A673 (cell line): ENCODE measurements around the gene OR4A47. TPM values are rescaled to one million over a fixed set of nuclear protein-coding genes. Genes with fewer than 3 reads are reported as not detected.
"Not testable (repeated sequence)": the region's sequence is repeated elsewhere in the genome, so short reads cannot be mapped to it uniquely, and the experiment has no call there.

Source experiments
- Bru-seq: library from RNA; stranded (reverse); fragments of 400-500 nt; gene quantifications from one replicate; lab custom pipeline; 2021; lab: Mats Ljungman, UMichigan
- BruChase-seq, 2 experiments: library from RNA; stranded (reverse); fragments of 400-500 nt; gene quantifications; one replicate each; lab custom pipeline; 2021; lab: Mats Ljungman, UMichigan
- BruUV-seq: library from RNA; stranded (reverse); fragments of 400-500 nt; replicated peaks from 2 replicates; lab custom pipeline; 2021; lab: Mats Ljungman, UMichigan
- CTCF ChIA-PET: fragments of 300-600 bp; sonication (Branson Sonifier 250); formaldehyde crosslinking; loops from one replicate; lab custom pipeline; 2022; ENCODE audit warnings: antibody characterized with exemption; lab: Charles Lee
- POLR2A ChIA-PET: fragments of 300-600 bp; sonication (Branson Sonifier 250); formaldehyde crosslinking; loops from one replicate; lab custom pipeline; 2022; ENCODE audit warnings: antibody characterized with exemption; ENCODE audit not compliant: low non-redundant PET; lab: Charles Lee
- DNase-seq: peaks from one replicate; pipeline ENCODE4 v3.0.0-alpha.2; 2015; ENCODE audit warnings: low spot score
- H3K27ac ChIP-seq: fragments of 200-600 bp; sonication (generic); 2 replicates; pipeline ENCODE4 v1.5.1; 2016; ENCODE audit warnings: mixed run types, low read depth, mild to moderate bottlenecking, mixed read lengths, antibody characterized with exemption, low read length; ENCODE audit not compliant: poor library complexity, severe bottlenecking
- H3K27me3 ChIP-seq: fragments of 200-600 bp; sonication (generic); replicated peaks from 2 replicates; pipeline ENCODE4 v1.6.1; 2017; ENCODE audit warnings: mixed run types, low read depth, mild to moderate bottlenecking, mixed read lengths, antibody characterized with exemption, low read length; ENCODE audit not compliant: insufficient read depth, poor library complexity
- H3K36me3 ChIP-seq: fragments of 200-600 bp; sonication (generic); 2 replicates; pipeline ENCODE4 v1.6.1; 2016; ENCODE audit warnings: mixed run types, mild to moderate bottlenecking, mixed read lengths, antibody characterized with exemption, low read length; ENCODE audit not compliant: insufficient read depth, poor library complexity, severe bottlenecking
- H3K4me1 ChIP-seq: fragments of 200-600 bp; sonication (generic); 2 replicates; pipeline ENCODE4 v1.6.1; 2017; ENCODE audit warnings: mixed run types, mild to moderate bottlenecking, mixed read lengths, antibody characterized with exemption, low read length; ENCODE audit not compliant: insufficient read depth, poor library complexity, severe bottlenecking
- H3K4me3 ChIP-seq: fragments of 200-600 bp; sonication (generic); 2 replicates; pipeline ENCODE4 v1.5.1; 2016; ENCODE audit warnings: low read depth, mixed run types, mild to moderate bottlenecking, mixed read lengths, low read length; ENCODE audit not compliant: poor library complexity, severe bottlenecking
- H3K9me3 ChIP-seq: fragments of 200-600 bp; sonication (generic); 2 replicates; pipeline ENCODE4 v1.6.1; 2016; ENCODE audit warnings: mixed run types, low read depth, mild to moderate bottlenecking, mixed read lengths, antibody characterized with exemption, low read length; ENCODE audit not compliant: poor library complexity, severe bottlenecking
- intact Hi-C: fragments of 100-400 bp; cut with micrococcal nuclease; formaldehyde crosslinking; loops from one replicate; pipeline ENCODE4 v1.10.0; 2022; ENCODE audit not compliant: unreplicated experiment
- long read RNA-seq: library from polyadenylated mRNA; stranded (forward); transcript quantifications from one replicate; pipeline ENCODE4 v2.0.0, GENCODE V29; 2022
- total RNA-seq: library from RNA; stranded (reverse); gene quantifications from 2 replicates; pipeline ENCODE4 v1.2.3, GENCODE V29; 2021

OR4A47 gene, protein sequence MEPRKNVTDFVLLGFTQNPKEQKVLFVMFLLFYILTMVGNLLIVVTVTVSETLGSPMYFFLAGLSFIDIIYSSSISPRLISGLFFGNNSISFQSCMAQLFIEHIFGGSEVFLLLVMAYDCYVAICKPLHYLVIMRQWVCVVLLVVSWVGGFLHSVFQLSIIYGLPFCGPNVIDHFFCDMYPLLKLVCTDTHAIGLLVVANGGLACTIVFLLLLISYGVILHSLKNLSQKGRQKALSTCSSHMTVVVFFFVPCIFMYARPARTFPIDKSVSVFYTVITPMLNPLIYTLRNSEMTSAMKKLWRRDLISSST
- total RNA-seq (not detected in 2 replicates), Bru-seq, nascent RNA (not detected), BruChase-seq, experiment 1, labeled RNA remaining after a 2-hour chase (not detected), BruChase-seq, experiment 2, labeled RNA remaining after a 6-hour chase (not detected)
- long read RNA-seq = 0 reads

DNA sequence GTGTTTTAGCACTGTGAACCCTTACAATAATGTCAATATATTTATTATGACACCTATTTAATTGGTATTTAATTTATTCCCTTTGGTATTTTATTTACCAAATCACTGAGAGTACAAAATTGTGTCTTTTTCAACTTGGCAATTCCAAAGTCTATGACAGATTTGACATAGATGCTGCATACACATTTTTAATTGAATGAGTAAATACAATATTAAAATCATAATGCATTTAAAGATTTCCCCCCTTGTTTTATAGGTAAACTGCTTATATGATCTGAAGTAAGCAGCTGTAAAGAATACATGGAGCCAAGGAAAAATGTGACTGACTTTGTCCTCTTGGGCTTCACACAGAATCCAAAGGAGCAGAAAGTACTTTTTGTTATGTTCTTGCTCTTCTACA, at the start of gene OR4A47:
Gene OR4A47 (plus strand): TSS at position 301 of the 400 bp plus-strand sequence. CDS start 0 bp downstream, at position 301.
- H3K4me1 ChIP-seq, DNase-seq, CTCF ChIA-PET, H3K36me3 ChIP-seq, H3K27me3 ChIP-seq, POLR2A ChIA-PET, BruUV-seq, H3K4me3 ChIP-seq, intact Hi-C loops, H3K27ac ChIP-seq: not testable (repeated sequence)
- H3K9me3 ChIP-seq = peaks cover 22% of the 10 kb centered on the region

DNA sequence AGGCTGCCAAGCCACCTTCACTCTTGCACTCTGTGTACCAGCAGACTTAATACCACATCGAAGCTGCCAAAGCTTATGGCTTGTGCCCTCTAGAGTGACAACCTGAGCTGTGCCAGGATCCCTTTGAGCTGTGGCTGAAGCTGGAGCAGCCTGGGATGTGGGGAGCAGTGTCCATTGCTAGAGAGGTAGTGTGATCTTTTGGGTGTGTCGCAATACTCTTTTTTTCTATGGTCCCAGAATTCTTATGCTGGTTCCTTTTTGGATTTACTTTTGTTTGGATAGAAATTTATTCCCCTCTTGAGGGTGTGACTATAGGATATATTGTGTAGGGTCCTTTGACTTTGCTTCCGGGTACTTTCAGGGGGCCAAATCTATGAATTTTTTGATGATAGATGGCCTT, 32.7 kb upstream of the OR4A47 start:
- H3K36me3 ChIP-seq, BruUV-seq, POLR2A ChIA-PET, H3K4me1 ChIP-seq, CTCF ChIA-PET, DNase-seq, H3K27ac ChIP-seq, intact Hi-C loops, H3K4me3 ChIP-seq, H3K27me3 ChIP-seq: not testable (repeated sequence)
- peaks cover 23% of the 10 kb centered on the region for H3K9me3 ChIP-seq

DNA sequence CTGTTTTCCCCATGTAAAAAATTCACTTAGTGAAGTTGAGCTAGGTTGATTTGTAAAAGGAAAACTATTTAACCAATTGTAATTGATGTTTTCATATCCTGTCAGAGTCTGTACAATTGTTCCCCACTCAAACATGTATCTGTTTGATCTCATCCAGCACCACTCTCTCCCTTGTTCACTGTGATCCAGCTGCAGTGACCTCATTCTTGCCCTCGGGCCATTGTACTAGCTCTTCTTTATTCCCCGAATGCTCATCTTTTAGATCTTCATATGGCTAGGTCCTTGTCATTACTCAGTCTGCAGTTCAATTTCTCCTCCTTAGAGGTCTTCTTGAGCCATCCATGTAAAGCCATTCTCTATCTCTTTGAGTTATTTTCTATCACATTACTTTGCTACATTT, 14.6 kb upstream of the OR4A47 start:
- intact Hi-C loops, H3K4me3 ChIP-seq, H3K27me3 ChIP-seq, CTCF ChIA-PET, H3K4me1 ChIP-seq, DNase-seq, H3K36me3 ChIP-seq, POLR2A ChIA-PET, BruUV-seq, H3K27ac ChIP-seq: not testable (repeated sequence)
- H3K9me3 ChIP-seq = peaks cover 27% of the 10 kb centered on the region

- CTCF ChIA-PET, POLR2A ChIA-PET, H3K27me3 ChIP-seq, H3K4me1 ChIP-seq, intact Hi-C loops, DNase-seq, BruUV-seq, H3K4me3 ChIP-seq, H3K36me3 ChIP-seq, H3K27ac ChIP-seq: not testable (repeated sequence)
- peaks cover 27% of the 10 kb centered on the region for H3K9me3 ChIP-seq
Measured at GRCh38 chr11:48474703-48475102, 13.9 kb upstream of the OR4A47 start.

DNA sequence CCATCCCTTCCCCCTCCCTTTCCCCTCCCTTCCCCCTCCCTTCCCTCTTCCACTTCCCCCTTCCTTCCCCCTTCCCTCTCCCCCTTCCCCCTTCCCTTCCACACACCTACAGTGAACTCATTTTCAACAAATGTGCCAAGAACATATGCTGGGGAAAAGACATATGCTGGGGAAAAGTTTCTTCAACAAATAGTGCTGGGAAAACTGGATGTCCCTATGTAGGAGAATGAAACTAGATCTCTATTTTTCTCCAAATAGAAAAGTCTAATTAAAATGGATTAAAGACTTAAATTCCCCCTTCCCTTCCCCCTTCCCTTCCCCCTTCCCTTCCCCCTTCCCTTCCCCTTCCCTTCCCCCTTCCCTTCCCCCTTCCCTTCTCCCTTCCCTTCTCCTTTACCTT, 17.6 kb downstream of the OR4A47 start:
- H3K27ac ChIP-seq, H3K4me3 ChIP-seq, intact Hi-C loops, H3K9me3 ChIP-seq, BruUV-seq, H3K27me3 ChIP-seq, H3K36me3 ChIP-seq, H3K4me1 ChIP-seq, DNase-seq, CTCF ChIA-PET, POLR2A ChIA-PET: not testable (repeated sequence)
